ENCODE measurements around the gene EOLA2. TPM values are rescaled to one million over a fixed set of nuclear protein-coding genes. Genes with fewer than 3 reads are reported as not detected.
"Not testable (repeated sequence)": the region's sequence is repeated elsewhere in the genome, so short reads cannot be mapped to it uniquely, and the experiment has no call there.

EOLA2 gene
- total and polyA plus RNA-seq, 10 of the 15 experiments (the other 5 are each of a cell fraction or from before 2014, with no cell fraction given): 23.9 to 55.8 (median 41.4) TPM

DNA sequence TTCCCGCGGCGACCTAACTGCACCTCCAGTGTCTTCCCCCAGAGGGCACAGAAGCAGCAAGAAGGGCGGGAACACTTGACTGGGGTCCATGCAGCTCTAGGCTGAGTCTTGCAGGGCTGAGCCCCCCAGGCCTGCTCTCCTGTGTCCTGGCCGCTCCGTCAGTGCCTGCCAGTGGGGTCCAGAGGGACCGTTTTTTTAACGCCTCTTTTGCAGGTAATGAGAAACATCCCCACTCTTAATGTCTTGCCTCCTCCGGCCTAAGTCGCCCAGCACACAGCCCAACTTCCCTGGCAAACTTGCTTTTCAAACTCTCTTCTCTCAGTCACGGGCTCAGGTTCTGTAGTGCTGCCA lies 2.4 kb upstream of the EOLA2 start:
- in situ Hi-C loops (cut with MboI); H3K9me3 ChIP-seq (replicated peaks; ENCODE audit: control insufficient read depth, insufficient read depth, low read length); H3K27ac ChIP-seq (ENCODE audit: control insufficient read depth, insufficient read depth); H4K20me1 ChIP-seq (ENCODE audit: control insufficient read depth, insufficient read depth); ATAC-seq; H3K9ac ChIP-seq (ENCODE audit: control insufficient read depth, insufficient read depth, low read length); BruUV-seq (replicated peaks); DNase-seq (ENCODE audit: low read depth, low spot score); H3K4me1 ChIP-seq (ENCODE audit: control insufficient read depth, insufficient read depth, low read length); H3K27me3 ChIP-seq (replicated peaks in 1 of 2; ENCODE audit: control insufficient read depth in 2 of 2, insufficient read depth in 2 of 2, low read length in 1 of 2); H3K4me2 ChIP-seq (ENCODE audit: control insufficient read depth, insufficient read depth); H3K36me3 ChIP-seq (ENCODE audit: control insufficient read depth in 2 of 2, insufficient read depth in 2 of 2, low read length in 1 of 2); FAIRE-seq; H2AFZ ChIP-seq (ENCODE audit: control insufficient read depth, low read depth, low read length): not testable (repeated sequence)
- Histone ChIP-seq H3K4me3 (peak overlapping the region; percentile 44; the same call in 1 of the 2 replicates), H3K79me2 (ENCODE audit: control insufficient read depth, insufficient read depth, low read length) (peaks cover 11% of the 10 kb centered on the region)
- SMC1A ChIA-PET (ENCODE audit: uncharacterized antibody, unreplicated experiment): interaction anchor here (0.7 to 1.4 kb wide), 5 partner anchors 111 to 752 kb away, joined by 3 to 11 read pairs (median 3); partner anchors contain the start of genes EOLA1 and MTMR1
- POLR2A ChIA-PET: interaction anchor here (0.9 to 3.1 kb wide), 8 partner anchors 24 to 1457 kb away, joined by 3 to 34 read pairs (median 3); partner anchors contain the start of genes EOLA1, MTMR1 and VMA21
- 57% methylated on average over 10 of the region's 11 CpGs for WGBS (ENCODE audit: insufficient coverage, insufficient replicate concordance, low lambda C conversion rate, missing lambda C conversion rate)
- RAD21 ChIA-PET (ENCODE audit: unreplicated experiment): interaction anchor here (0.6 to 3.9 kb wide), 12 partner anchors 24 to 771 kb away, joined by 3 to 49 read pairs (median 4); partner anchors contain the start of genes EOLA1, MTM1 and MTMR1
- intact Hi-C loops (cut with micrococcal nuclease; ENCODE audit: unreplicated experiment): loop anchor here (10.0 kb wide), 1 partner anchor 406 kb away; no protein-coding TSS in a partner anchor
- CTCF ChIA-PET: interaction anchor here (0.8 to 1.4 kb wide), 10 partner anchors 8 to 755 kb away, joined by 3 to 5 read pairs (median 3); partner anchors contain the start of gene EOLA1
- TF ChIP-seq RB1 (IDR thresholded peaks at IDR 0.05; ENCODE audit: borderline replicate concordance) (peak; percentile 56; the same call in 1 of the 2 replicates), RAD21 (IDR thresholded peaks at IDR 0.05; ENCODE audit: insufficient read depth, low read depth, low read length) (peak; percentile 26; the same call in 1 of the 2 replicates), CTCF (IDR thresholded peaks at IDR 0.05 in 2 of 3, conservative IDR thresholded peaks at IDR 0.05 in 1 of 3; ENCODE audit: control insufficient read depth in 2 of 3, extremely low read depth in 1 of 3, insufficient read depth in 1 of 3, low read depth in 3 of 3, low read length in 3 of 3) (peak in 2 of 3 experiments; percentile 43 to 47; a peak in 3 of 6 replicates)
- TF ChIP-seq, protein P1, sequence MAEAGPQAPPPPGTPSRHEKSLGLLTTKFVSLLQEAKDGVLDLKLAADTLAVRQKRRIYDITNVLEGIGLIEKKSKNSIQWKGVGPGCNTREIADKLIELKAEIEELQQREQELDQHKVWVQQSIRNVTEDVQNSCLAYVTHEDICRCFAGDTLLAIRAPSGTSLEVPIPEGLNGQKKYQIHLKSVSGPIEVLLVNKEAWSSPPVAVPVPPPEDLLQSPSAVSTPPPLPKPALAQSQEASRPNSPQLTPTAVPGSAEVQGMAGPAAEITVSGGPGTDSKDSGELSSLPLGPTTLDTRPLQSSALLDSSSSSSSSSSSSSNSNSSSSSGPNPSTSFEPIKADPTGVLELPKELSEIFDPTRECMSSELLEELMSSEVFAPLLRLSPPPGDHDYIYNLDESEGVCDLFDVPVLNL (IDR thresholded peaks at IDR 0.05; ENCODE audit: low read depth, low read length): 0 out of 2 replicates have a peak, but pooled peaks have one; percentile 55

Measured in GM12878 (cell line).